H9 (cell line): ENCODE measurements around the gene EPHA4. TPM values are rescaled to one million over a fixed set of nuclear protein-coding genes. Genes with fewer than 3 reads are reported as not detected.

Experiments
- DNase-seq: peaks from one replicate; pipeline ENCODE4 v3.0.0-alpha.2; 2017
- H2AFZ ChIP-seq: one replicate; pipeline ENCODE4 v1.6.1; 2013; ENCODE audit warnings: mild to moderate bottlenecking, low read length, control low read depth, moderate library complexity
- H2AK5ac ChIP-seq: 2 replicates; pipeline ENCODE4 v1.6.1; 2013; ENCODE audit warnings: low read length, control low read depth, mixed read lengths; ENCODE audit not compliant: insufficient read length
- H2BK120ac ChIP-seq: one replicate; pipeline ENCODE4 v1.6.1; 2013; ENCODE audit warnings: low read depth, mild to moderate bottlenecking, low read length, control low read depth, inconsistent platforms; ENCODE audit not compliant: poor library complexity, severe bottlenecking
- H2BK12ac ChIP-seq: 2 replicates; pipeline ENCODE4 v1.6.1; 2013; ENCODE audit warnings: low read length, control low read depth, mixed read lengths, low read depth; ENCODE audit not compliant: insufficient read length
- H2BK15ac ChIP-seq: 2 replicates; pipeline ENCODE4 v1.6.1; 2013; ENCODE audit warnings: low read depth, low read length, control low read depth
- H2BK20ac ChIP-seq: one replicate; pipeline ENCODE4 v1.6.1; 2013; ENCODE audit warnings: low read depth, mild to moderate bottlenecking, low read length, control low read depth, inconsistent platforms; ENCODE audit not compliant: poor library complexity, severe bottlenecking
- H2BK5ac ChIP-seq: 2 replicates; pipeline ENCODE4 v1.6.1; 2013; ENCODE audit warnings: low read length, control low read depth, mixed read lengths; ENCODE audit not compliant: insufficient read length
- H3K14ac ChIP-seq: 2 replicates; pipeline ENCODE4 v1.6.1; 2013; ENCODE audit warnings: low read length, control low read depth; ENCODE audit not compliant: insufficient read depth
- H3K18ac ChIP-seq: 2 replicates; pipeline ENCODE4 v1.6.1; 2013; ENCODE audit warnings: low read depth, mild to moderate bottlenecking, mixed read lengths, low read length, control low read depth; ENCODE audit not compliant: insufficient read length
- H3K23ac ChIP-seq: 2 replicates; pipeline ENCODE4 v1.6.1; 2013; ENCODE audit warnings: low read length, control low read depth, mixed read lengths, low read depth; ENCODE audit not compliant: insufficient read length
- H3K23me2 ChIP-seq: 2 replicates; pipeline ENCODE4 v1.6.1; 2013; ENCODE audit warnings: low read depth, mild to moderate bottlenecking, mixed read lengths, low read length, control low read depth; ENCODE audit not compliant: insufficient read length, poor library complexity, severe bottlenecking
- H3K27ac ChIP-seq: 2 replicates; pipeline ENCODE4 v1.5.1; 2013; ENCODE audit warnings: low read length, control low read depth, mixed read lengths, low read depth; ENCODE audit not compliant: insufficient read length
- H3K27me3 ChIP-seq: 2 replicates; pipeline ENCODE4 v1.6.1; 2013; ENCODE audit warnings: low read length, control low read depth, inconsistent platforms; ENCODE audit not compliant: insufficient read depth
- H3K4ac ChIP-seq: 2 replicates; pipeline ENCODE4 v1.6.1; 2013; ENCODE audit warnings: low read depth, mild to moderate bottlenecking, control low read depth, inconsistent platforms, low read length, moderate library complexity
- H3K4me1 ChIP-seq: 2 replicates; pipeline ENCODE4 v1.6.1; 2013; ENCODE audit warnings: low read length, control low read depth, inconsistent platforms; ENCODE audit not compliant: insufficient read depth
- H3K4me2 ChIP-seq: 2 replicates; pipeline ENCODE4 v1.6.1; 2013; ENCODE audit warnings: low read length, control low read depth, mixed read lengths; ENCODE audit not compliant: insufficient read length, insufficient read depth
- H3K56ac ChIP-seq: 2 replicates; pipeline ENCODE4 v1.6.1; 2013; ENCODE audit warnings: low read depth, mild to moderate bottlenecking, mixed read lengths, low read length, control low read depth; ENCODE audit not compliant: insufficient read length
- H3K79me1 ChIP-seq: 2 replicates; pipeline ENCODE4 v1.6.1; 2013; ENCODE audit warnings: low read depth, mild to moderate bottlenecking, moderate library complexity, low read length, control low read depth, inconsistent platforms; ENCODE audit not compliant: insufficient read depth, poor library complexity, severe bottlenecking
- H3K79me2 ChIP-seq: 2 replicates; pipeline ENCODE4 v1.6.1; 2013; ENCODE audit warnings: low read length, control low read depth, inconsistent platforms; ENCODE audit not compliant: insufficient read depth
- H3K9ac ChIP-seq: 2 replicates; pipeline ENCODE4 v1.6.1; 2013; ENCODE audit warnings: low read length, control low read depth, mixed read lengths; ENCODE audit not compliant: insufficient read length; ENCODE audit errors: extremely low read depth
- H3K9me3 ChIP-seq: one replicate; pipeline ENCODE4 v1.6.1; 2013; ENCODE audit warnings: low read depth, low read length, inconsistent platforms; ENCODE audit not compliant: control insufficient read depth
- H3T11ph ChIP-seq: one replicate; pipeline ENCODE4 v1.6.1; 2013; ENCODE audit warnings: mild to moderate bottlenecking, low read length, control low read depth, inconsistent platforms
- H4K20me1 ChIP-seq: one replicate; pipeline ENCODE4 v1.6.1; 2013; ENCODE audit not compliant: control insufficient read depth, insufficient read length, insufficient read depth
- H4K5ac ChIP-seq: 2 replicates; pipeline ENCODE4 v1.6.1; 2013; ENCODE audit warnings: low read depth, mild to moderate bottlenecking, mixed read lengths, low read length, control low read depth; ENCODE audit not compliant: insufficient read length
- H4K8ac ChIP-seq: replicated peaks from 2 replicates; pipeline ENCODE4 v1.6.1; 2013; ENCODE audit warnings: low read length, control low read depth, mixed read lengths, low read depth; ENCODE audit not compliant: insufficient read length
- H4K91ac ChIP-seq: 2 replicates; pipeline ENCODE4 v1.6.1; 2013; ENCODE audit warnings: low read depth, mild to moderate bottlenecking, moderate library complexity, mixed read lengths, low read length, control low read depth; ENCODE audit not compliant: insufficient read length
- H3K27ac Mint-ChIP-seq, 3 experiments: 2 replicates in 2 of 3; 3 replicates in 1 of 3; pipeline ENCODE4 v1.8.0; 2020 to 2021; ENCODE audit warnings: mixed read lengths in 3 of 3, mild to moderate bottlenecking in 1 of 3, moderate library complexity in 1 of 3
- H3K27me3 Mint-ChIP-seq: 2 replicates; pipeline ENCODE4 v1.8.0; 2021; ENCODE audit warnings: low read depth, mild to moderate bottlenecking, moderate library complexity, mixed read lengths
- H3K36me3 Mint-ChIP-seq, 3 experiments: 2 replicates in 2 of 3; 3 replicates in 1 of 3; pipeline ENCODE4 v1.8.0; 2020 to 2021; ENCODE audit warnings: low read depth in 3 of 3, mixed read lengths in 3 of 3; ENCODE audit not compliant: insufficient read depth in 1 of 3
- H3K4me1 Mint-ChIP-seq, 2 experiments: 2 replicates each; pipeline ENCODE4 v1.8.0; 2020; ENCODE audit warnings: mixed read lengths in 2 of 2
- H3K4me3 Mint-ChIP-seq, 2 experiments: 2 replicates in 1 of 2; 3 replicates in 1 of 2; pipeline ENCODE4 v1.8.0; 2020 to 2021; ENCODE audit warnings: mild to moderate bottlenecking in 2 of 2, mixed read lengths in 2 of 2, moderate library complexity in 1 of 2
- H3K9me3 Mint-ChIP-seq, 2 experiments: 2 replicates in 1 of 2; 3 replicates in 1 of 2; pipeline ENCODE4 v1.8.0; 2020; ENCODE audit warnings: mild to moderate bottlenecking in 2 of 2, mixed read lengths in 2 of 2, moderate library complexity in 1 of 2
- WGBS: extraction: QIAGEN DNeasy Blood & Tissue Kit; methylation state at CpG from one replicate; pipeline ENCODE4 v1.1.7; 2013; ENCODE audit warnings: missing lambda C conversion rate, low lambda C conversion rate, mixed read lengths; ENCODE audit not compliant: insufficient read length; ENCODE audit errors: extremely low coverage; 5-methylcytosine and 5-hydroxymethylcytosine counted together
- total RNA-seq: library from RNA; stranded (reverse); gene quantifications from 2 replicates; pipeline ENCODE4 v1.2.1, GENCODE V29; 2021
- TF ChIP-seq, protein P1 (sequence below): fragments of 200-600 bp; sonication (generic); conservative IDR thresholded peaks from 3 replicates; pipeline ENCODE4 v1.8.0; 2021; ENCODE audit warnings: antibody characterized with exemption, mild to moderate bottlenecking

EPHA4 gene
- total RNA-seq, 1 experiment from 2014 or later, result 25.1 TPM

DNA sequence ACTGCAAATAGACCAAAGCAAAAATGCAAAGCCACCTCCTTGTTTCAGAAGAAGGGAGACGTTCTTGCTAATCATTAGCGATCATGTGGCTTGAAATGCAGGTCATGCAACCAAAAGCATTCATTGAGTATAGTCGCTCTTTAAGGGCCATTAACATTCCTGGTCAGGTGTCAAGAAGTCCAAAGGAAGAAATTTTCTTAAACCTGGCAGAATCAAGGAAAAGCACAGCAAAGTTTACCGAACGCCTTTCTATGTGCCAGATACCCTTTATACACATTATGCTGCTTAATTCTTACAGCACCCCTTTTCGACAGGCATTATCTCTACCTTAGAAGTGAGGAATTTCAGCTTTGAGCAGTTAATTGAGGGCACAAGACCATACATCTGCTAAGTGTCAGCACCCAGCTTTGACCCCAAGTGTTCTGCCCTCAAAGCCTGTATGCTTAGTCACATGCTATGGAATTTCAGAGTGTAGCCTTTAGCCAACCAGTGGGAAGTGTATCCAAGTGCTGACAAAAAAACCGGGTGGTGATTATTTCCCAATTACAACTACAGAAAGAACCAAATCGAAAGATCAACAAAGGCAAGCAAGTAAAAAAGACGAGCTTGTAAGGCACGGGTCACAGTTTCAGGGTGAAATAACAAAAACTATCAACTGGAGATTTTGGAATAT is 70.8 kb downstream of the EPHA4 start:
- Histone ChIP-seq H3K23me2 (no peaks in the 10 kb centered on the region), H2BK5ac (no peak overlapping the region), H3K4me2 (no peak overlapping the region), H3K79me2 (no peaks in the 10 kb centered on the region), H3K9me3 (no peaks in the 10 kb centered on the region), H3K4me1 (no peaks in the 10 kb centered on the region), H3K14ac (no peak overlapping the region), H4K91ac (no peak overlapping the region), H3K56ac (no peak overlapping the region), H4K20me1 (no peaks in the 10 kb centered on the region), H4K5ac (no peak overlapping the region), H3K79me1 (no peaks in the 10 kb centered on the region), H3K18ac (no peak overlapping the region), H3K27me3 (no peaks in the 10 kb centered on the region), H2BK15ac (no peak overlapping the region), H3K23ac (no peak overlapping the region), H3T11ph (no peak overlapping the region), H2BK20ac (no peak overlapping the region), H2AFZ (no peak overlapping the region), H2BK12ac (no peak overlapping the region), H4K8ac (no peak overlapping the region), H2BK120ac (no peak overlapping the region), H3K27ac (no peak overlapping the region), H3K9ac (no peak overlapping the region), H2AK5ac (no peak overlapping the region), H3K4ac (no peak overlapping the region)
- H3K36me3 Mint-ChIP-seq, result peaks cover 0 to 12% (median 2%) of the 10 kb centered on the region in 3 experiments; a peak in 4 of 7 replicates
- no peak overlapping the region for H3K4me3 Mint-ChIP-seq
- no peaks in the 10 kb centered on the region; the same call in 1 of the 2 replicates for H3K27me3 Mint-ChIP-seq
- H3K27ac Mint-ChIP-seq, result no peak overlapping the region
- DNase-seq, result no peak
- H3K4me1 Mint-ChIP-seq, result peaks cover 11 to 17% of the 10 kb centered on the region in 2 experiments
- no peaks in the 10 kb centered on the region for H3K9me3 Mint-ChIP-seq
- no CpG with 5 or more reads among the region's 10 CpGs for WGBS
- TF ChIP-seq, protein P1, sequence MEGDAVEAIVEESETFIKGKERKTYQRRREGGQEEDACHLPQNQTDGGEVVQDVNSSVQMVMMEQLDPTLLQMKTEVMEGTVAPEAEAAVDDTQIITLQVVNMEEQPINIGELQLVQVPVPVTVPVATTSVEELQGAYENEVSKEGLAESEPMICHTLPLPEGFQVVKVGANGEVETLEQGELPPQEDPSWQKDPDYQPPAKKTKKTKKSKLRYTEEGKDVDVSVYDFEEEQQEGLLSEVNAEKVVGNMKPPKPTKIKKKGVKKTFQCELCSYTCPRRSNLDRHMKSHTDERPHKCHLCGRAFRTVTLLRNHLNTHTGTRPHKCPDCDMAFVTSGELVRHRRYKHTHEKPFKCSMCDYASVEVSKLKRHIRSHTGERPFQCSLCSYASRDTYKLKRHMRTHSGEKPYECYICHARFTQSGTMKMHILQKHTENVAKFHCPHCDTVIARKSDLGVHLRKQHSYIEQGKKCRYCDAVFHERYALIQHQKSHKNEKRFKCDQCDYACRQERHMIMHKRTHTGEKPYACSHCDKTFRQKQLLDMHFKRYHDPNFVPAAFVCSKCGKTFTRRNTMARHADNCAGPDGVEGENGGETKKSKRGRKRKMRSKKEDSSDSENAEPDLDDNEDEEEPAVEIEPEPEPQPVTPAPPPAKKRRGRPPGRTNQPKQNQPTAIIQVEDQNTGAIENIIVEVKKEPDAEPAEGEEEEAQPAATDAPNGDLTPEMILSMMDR, result no peak
